ENCODE measurements around the gene TRMT112. TPM values are rescaled to one million over a fixed set of nuclear protein-coding genes. Genes with fewer than 3 reads are reported as not detected.

Gene TRMT112
- total and polyA plus RNA-seq, 2 of the 8 experiments (the other 6 are each of a cell fraction or from before 2014, with no cell fraction given), result 300 to 650 TPM

DNA sequence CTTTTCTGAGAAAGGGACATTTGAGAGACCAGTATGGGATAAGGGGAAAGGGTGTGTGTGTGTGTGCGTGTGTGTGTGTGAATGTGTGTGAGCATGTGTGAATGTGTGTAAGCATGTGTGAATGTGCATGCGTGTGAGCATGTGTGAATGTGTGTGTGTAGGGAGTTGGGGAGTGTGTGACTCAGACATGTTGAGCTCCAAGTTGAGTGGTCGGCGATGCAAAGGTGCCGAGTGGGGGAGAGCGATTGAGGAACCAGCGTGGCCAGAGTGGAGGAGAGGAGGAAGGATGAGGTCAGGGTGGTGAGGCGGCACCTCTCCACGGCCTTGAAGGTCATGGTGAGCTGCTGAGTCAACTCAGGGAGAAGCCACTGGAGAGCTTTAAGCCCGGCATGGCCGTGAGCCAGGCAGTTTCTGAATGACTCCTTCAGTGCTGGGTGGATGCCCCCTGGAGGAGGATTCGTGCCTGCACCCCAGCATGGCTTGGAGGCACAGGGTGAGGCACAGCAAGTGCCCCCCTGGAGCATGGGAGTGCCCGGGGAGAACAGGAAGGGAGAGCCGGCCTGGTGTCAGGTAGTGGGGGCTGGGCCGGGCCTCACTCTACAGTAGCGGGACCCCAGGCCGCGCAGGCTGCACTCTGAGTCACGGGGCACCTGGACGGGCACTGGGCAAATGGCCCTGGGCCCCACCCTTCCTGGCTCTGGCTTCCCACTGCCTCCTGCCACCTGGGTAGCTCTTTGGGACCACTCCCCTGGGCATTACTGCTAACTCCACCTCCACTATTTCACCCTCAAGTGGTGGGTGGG lies 14.4 kb upstream of the TRMT112 start:
- peaks cover 0 to 9% (median 4%) of the 10 kb centered on the region in 4 experiments; a peak in 6 of 7 replicates for H3K4me1 ChIP-seq (replicated peaks in 1 of 4; ENCODE audit: control insufficient read depth in 3 of 4, insufficient read depth in 4 of 4, low read length in 3 of 4)
- peaks cover 2% of the 10 kb centered on the region; the same call in 1 of the 2 replicates for H3K23me2 ChIP-seq (ENCODE audit: low read depth, low read length)
- H2AFZ ChIP-seq (ENCODE audit: low read length), result peak overlapping the region; percentile 56; the same call in 1 of the 2 replicates
- H3K9ac ChIP-seq (replicated peaks in 1 of 4; ENCODE audit: extremely low read depth in 1 of 4, low read depth in 3 of 4, low read length in 3 of 4), result no peak overlapping the region; a peak in 1 of 7 replicates
- WGBS, 2 experiments (ENCODE audit: extremely low coverage in 1 of 2, insufficient coverage in 1 of 2, insufficient read length in 1 of 2, insufficient replicate concordance in 2 of 2, low coverage in 1 of 2, low lambda C conversion rate in 2 of 2, missing lambda C conversion rate in 1 of 2), result 75 to 100% methylated on average over 1 to 20 of the region's 20 CpGs
- no peaks in the 10 kb centered on the region for H3K79me2 ChIP-seq (ENCODE audit: control insufficient read depth in 1 of 2, insufficient read depth in 2 of 2, low read length in 2 of 2)
- H3K4ac ChIP-seq (replicated peaks; ENCODE audit: insufficient read length, low read depth, low read length), result peak overlapping the region; percentile 36
- peak overlapping the region; percentile 53 for H4K5ac ChIP-seq (ENCODE audit: insufficient read length, low read depth, low read length)
- H3K14ac ChIP-seq (ENCODE audit: insufficient read length), result no peak overlapping the region
- peak overlapping the region; percentile 93 for H3K18ac ChIP-seq (ENCODE audit: extremely low read depth, low read length)
- H3K4me3 ChIP-seq (ENCODE audit: extremely low read depth in 1 of 4, insufficient read depth in 2 of 4, low read depth in 3 of 4, low read length in 4 of 4), result no peak overlapping the region
- H2BK120ac ChIP-seq (replicated peaks; ENCODE audit: low read depth, low read length), result no peak overlapping the region
- TF ChIP-seq CTCF (IDR thresholded peaks at IDR 0.05; ENCODE audit: control extremely low read depth in 1 of 3, insufficient read depth in 1 of 3, low read depth in 1 of 3, low read length in 3 of 3), result peak; percentile 47 to 74 (median 71)
- TF ChIP-seq RAD21 (IDR thresholded peaks at IDR 0.05 in 1 of 2, conservative IDR thresholded peaks at IDR 0.05 in 1 of 2; ENCODE audit: low read depth in 2 of 2, low read length in 2 of 2), result peak; percentile 33 to 55; a peak in 2 of 4 replicates
- no peak; the same call in 1 of the 2 replicates for TF ChIP-seq MAFK (IDR thresholded peaks at IDR 0.05; ENCODE audit: low read depth, low read length)
- no peak overlapping the region for H4K8ac ChIP-seq (ENCODE audit: extremely low read depth, insufficient read depth, low read length)
- H4K91ac ChIP-seq (replicated peaks; ENCODE audit: insufficient read length, low read length), result peak overlapping the region; percentile 93
- POLR2A ChIA-PET (ENCODE audit: partially characterized antibody), result interaction anchor here (0.6 to 7.3 kb wide), 15 partner anchors 9 to 149 kb away, joined by 3 to 61 read pairs (median 3); partner anchors contain the start of genes CCDC88B, ESRRA, PRDX5 and STIP1
- no peak overlapping the region for H3K27ac ChIP-seq (ENCODE audit: low read depth, low read length)
- H2AK5ac ChIP-seq (ENCODE audit: low read depth, low read length), result peak overlapping the region; percentile 82
- H4K20me1 ChIP-seq (replicated peaks in 1 of 2; ENCODE audit: control insufficient read depth in 1 of 2, insufficient read depth in 2 of 2, low read length in 2 of 2), result peaks cover 0 to 2% of the 10 kb centered on the region in 2 experiments
- no peak for FAIRE-seq
- CTCF ChIA-PET (ENCODE audit: partially characterized antibody), result interaction anchor here (0.6 to 37.6 kb wide), 15 partner anchors 9 to 688 kb away, joined by 3 to 614 read pairs (median 3); partner anchors contain the start of genes CATSPERZ, CCDC88B, ESRRA and PRDX5
- H3K9me3 ChIP-seq (ENCODE audit: insufficient read depth in 2 of 2, low read depth in 1 of 2, low read length in 1 of 2), result no peaks in the 10 kb centered on the region
- H2BK5ac ChIP-seq (ENCODE audit: low read depth, low read length), result peak overlapping the region; percentile 12; the same call in 1 of the 2 replicates
- DNase-seq (ENCODE audit: low read depth in 1 of 2, low spot score in 2 of 2), result peak in 1 of 2 experiments; percentile 76
- H3K23ac ChIP-seq (ENCODE audit: insufficient read length), result no peak overlapping the region
- H2BK12ac ChIP-seq (ENCODE audit: low read depth, low read length), result peak overlapping the region; percentile 94
- no peaks in the 10 kb centered on the region for H3K79me1 ChIP-seq (ENCODE audit: low read depth, low read length)
- peak overlapping the region; percentile 9 for H2BK15ac ChIP-seq (ENCODE audit: low read length)
- H3K36me3 ChIP-seq (ENCODE audit: control insufficient read depth in 2 of 4, insufficient read depth in 4 of 4, low read length in 3 of 4), result no peaks in the 10 kb centered on the region
- no peaks in the 10 kb centered on the region for H3K27me3 ChIP-seq (replicated peaks in 1 of 4; ENCODE audit: control insufficient read depth in 3 of 4, extremely low read depth in 1 of 4, insufficient read depth in 3 of 4, low read length in 3 of 4)
- H3K56ac ChIP-seq (replicated peaks; ENCODE audit: insufficient read length, low read depth, low read length), result no peak overlapping the region
- peak overlapping the region; percentile 19; the same call in 1 of the 2 replicates for H2BK20ac ChIP-seq (ENCODE audit: low read length)
- no peak overlapping the region for H3K4me2 ChIP-seq (ENCODE audit: insufficient read depth in 1 of 2, low read depth in 2 of 2, low read length in 2 of 2)
